Measurements from ENCODE around the gene ME3.
"Not testable (repeated sequence)": the region's sequence is repeated elsewhere in the genome, so short reads cannot be mapped to it uniquely, and the experiment has no call there.

Gene ME3

GRCh38 chr11:86619428-86619827, 53.0 kb downstream of the ME3 start:
- DNase-seq, result not testable (repeated sequence)

DNA sequence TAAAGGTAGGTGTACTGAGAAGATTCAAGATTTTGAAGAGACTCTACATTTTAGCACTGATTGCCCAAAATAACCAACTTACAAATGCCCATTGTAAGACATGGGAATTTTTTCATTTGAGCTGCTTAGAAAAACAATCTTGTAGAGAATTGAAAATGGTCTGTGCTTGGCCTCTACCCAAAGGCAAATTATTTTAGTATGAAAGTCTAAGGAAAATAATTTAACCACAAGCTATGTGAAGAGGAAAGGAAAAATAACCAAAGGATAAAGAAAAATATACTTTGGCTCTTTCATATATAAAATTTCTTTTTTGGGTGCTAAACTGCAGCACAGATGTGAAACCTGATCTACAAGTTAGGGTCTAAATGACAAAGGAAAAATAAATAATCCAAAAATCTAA, 54.9 kb downstream of the ME3 start:
- no peak for DNase-seq

GRCh38 chr11:86615487-86615886, 56.9 kb downstream of the ME3 start:
- no peak for DNase-seq

GRCh38 chr11:86610559-86611341, 61.7 kb downstream of the ME3 start:
- no peak for DNase-seq

- peak; percentile 40 to 72 (median 43) for DNase-seq
Measured at GRCh38 chr11:86608251-86608799, 64.1 kb downstream of the ME3 start.

DNA sequence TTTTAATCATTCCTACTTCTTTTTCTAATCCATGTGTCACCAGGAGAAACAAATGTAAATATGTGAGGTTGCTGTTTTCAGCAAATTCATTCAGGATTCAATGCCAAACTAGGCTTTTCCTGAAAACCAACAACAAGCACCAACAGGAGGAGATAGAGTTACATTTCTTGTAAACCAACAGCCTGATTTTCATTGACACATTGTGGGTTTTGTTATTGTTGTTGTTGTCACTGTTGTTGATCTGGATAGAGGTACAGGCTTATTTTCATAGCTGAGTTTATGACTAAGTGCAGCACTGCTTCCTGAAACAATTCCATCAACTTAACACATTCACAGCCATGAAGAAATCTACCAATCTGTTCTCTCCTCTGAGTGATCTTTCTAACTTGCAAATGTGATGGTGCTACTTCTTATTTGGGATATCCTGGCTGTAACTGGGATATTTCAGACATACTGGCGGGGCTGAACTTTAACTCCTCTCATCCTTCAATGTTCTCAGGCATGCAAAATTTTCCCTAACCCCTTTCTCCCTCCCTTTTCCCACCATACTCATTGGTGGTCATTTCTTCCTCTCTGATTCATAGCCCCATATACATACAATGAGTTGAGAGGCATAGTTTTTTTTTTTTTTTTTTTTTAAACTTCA, 65.5 kb downstream of the ME3 start:
- DNase-seq, result no peak

- no peak for DNase-seq
Measured at GRCh38 chr11:86606270-86606835, 66.1 kb downstream of the ME3 start.

GRCh38 chr11:86596861-86597586, 75.4 kb downstream of the ME3 start:
- DNase-seq, result no peak

- DNase-seq, result no peak
Measured at GRCh38 chr11:86595955-86596354, 76.5 kb downstream of the ME3 start.

DNA sequence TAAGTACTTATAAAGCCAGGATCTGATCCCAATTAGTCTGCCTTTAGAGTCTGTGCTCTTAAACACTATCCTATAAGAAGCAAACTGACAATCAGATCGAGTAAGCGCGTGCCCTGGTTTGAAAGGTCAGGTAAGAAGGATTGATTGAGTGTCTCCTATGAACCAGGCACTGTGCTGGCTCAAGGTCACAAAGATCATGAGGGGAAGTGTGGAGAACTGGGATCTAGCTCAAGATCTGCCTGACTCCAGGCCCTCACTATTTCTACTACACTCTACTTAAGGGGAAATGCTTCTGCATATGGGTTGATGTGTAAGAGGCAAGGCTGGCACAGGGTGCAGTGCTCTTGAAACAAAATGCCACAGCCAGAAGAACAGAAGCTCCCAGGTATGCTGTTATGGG, 77.0 kb downstream of the ME3 start:
- peak in 1 of 3 experiments; percentile 23 for DNase-seq

- DNase-seq, result peak in 1 of 3 experiments; percentile 16
Measured at GRCh38 chr11:86594746-86595145, 77.7 kb downstream of the ME3 start.

GRCh38 chr11:86593833-86594232, 78.6 kb downstream of the ME3 start:
- DNase-seq, result no peak

GRCh38 chr11:86592659-86593451, 79.6 kb downstream of the ME3 start:
- DNase-seq, result peak; percentile 51 to 98 (median 89)

DNA sequence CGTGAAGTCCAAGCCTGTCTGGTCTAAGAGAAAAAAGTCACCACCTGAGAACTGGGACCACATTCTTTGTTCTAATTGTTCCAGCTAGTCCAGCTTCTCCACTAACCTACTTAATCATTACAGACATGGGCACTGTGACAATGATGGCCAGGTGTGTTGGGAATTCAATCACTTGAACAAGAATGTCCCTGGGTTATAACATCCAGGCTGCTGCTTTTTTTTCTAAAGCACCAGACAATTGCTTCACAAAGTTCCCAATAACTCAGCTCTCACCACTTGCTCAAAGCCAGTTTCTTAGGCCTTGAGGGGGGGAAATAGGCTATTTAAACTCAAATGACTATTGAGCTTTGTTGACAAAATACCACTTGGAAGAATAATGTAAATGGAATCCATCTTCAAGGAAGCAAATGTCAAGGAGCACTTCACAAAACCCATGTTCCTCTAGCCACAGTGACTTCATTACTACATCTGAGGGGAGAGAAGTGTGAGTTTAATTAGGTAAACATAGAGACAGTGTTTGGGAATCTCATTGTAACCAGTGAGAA, 80.3 kb downstream of the ME3 start:
- DNase-seq, result peak in 2 of 3 experiments; percentile 55 to 74

DNA sequence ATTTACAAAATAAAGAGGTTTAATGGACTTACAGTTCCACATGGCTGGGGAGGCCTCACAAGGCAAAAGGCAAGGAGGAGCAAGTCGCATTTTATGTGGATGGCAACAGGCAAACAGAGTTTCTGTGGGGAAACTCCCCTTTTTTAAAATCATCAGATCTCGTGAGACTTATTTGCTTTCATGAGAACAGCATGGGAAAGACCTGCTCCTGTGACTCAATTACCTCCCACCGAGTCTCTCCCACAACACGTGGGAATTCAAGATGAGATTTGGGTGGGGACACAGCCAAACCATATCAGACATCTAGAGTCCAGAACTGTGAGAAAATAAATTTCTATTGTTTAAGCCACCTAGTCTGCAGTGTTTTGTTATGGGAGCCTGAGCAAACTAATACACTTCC, 80.8 kb downstream of the ME3 start:
- DNase-seq, result no peak

DNA sequence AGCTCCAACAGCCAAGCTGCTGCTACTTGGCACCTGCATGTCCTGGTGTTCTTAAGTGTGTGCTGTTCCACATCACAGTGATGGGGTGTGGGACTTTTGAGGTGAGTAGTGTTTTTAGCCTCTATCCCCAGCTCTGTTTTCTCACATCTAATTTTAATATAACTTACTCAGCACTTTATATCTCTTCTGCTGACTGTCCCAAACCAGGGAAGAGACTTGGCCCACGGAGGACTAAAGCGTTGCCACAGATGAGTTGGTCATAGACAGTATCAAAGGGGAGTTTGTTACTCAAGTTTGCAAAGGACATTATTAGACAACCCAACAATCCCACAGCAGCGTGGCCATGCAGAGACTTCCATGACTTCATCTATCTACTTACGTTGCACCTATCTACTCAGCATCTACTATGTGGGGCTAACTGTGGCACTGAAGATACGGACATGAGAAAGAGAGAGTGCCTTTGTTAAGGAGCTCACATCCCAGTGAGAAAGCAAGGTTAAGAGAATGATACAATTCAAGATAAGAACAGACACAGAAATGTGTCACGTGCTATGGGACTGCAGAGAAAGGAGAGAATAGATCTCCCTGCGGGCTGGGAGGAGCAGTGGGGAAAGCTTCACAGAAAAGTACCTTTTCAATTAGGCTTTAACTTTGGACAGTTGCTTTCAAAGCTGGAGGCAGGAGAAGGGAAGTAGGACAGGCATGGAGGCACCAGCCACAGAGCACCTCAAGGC, 82.4 kb downstream of the ME3 start:
- DNase-seq, result no peak

GRCh38 chr11:86589204-86589603, 83.2 kb downstream of the ME3 start:
- no peak for DNase-seq

- DNase-seq, result peak; percentile 44 to 80 (median 50)
Measured at GRCh38 chr11:86588566-86589090, 83.8 kb downstream of the ME3 start.

DNA sequence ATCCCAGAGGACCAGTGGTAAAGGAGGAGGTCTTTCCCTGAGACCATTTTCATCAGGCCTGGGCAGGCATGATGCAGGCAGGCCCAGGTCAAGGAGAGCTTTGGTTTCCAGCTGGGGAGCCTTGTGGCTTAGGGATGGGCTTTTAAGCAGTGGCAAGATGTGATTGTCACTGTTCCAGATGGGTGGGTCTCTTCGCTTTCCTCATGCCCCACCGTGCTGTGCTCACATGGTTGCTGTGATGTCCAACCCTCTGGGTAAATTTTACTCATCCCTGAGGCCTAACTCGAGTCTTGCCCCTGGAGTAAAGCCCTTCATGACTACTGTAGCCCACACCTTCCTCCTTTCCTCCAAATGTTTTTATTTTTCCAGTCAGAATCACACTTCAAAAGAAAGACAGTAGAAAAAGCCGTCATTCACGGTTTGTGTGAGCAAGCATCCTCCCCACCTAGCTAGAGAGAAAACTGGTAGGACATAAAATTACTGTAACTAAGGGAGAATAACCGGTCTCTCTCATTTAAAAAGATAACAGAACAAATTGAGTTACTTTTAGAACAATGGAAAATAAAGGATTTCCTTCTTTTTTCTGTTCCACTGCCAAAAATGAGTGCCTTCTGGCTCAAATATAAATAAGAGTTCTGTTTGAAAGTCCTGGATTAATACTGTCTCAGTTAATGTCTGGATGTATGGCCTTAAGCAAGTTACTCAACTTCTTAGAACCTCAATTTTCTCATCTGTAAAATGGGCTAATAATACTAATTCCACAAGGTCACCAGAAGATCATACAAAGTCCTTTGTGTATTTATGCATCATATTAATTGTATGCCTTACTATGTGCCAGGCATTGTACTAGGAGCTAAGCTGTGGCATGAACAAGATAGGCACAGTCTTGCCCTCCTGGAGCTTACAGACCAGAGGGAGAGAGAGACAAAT, 84.9 kb downstream of the ME3 start:
- DNase-seq, result no peak

GRCh38 chr11:86586307-86586706, 86.1 kb downstream of the ME3 start:
- no peak for DNase-seq

All from NCI-H1417 (cell line).